NCI-H526 (cell line): ENCODE results near the gene VAV2.

Experiments used
- DNase-seq, 2 experiments: peaks; one replicate each; lab custom pipeline; 2025; lab: John Stamatoyannopoulos, UW

The VAV2 gene

DNA sequence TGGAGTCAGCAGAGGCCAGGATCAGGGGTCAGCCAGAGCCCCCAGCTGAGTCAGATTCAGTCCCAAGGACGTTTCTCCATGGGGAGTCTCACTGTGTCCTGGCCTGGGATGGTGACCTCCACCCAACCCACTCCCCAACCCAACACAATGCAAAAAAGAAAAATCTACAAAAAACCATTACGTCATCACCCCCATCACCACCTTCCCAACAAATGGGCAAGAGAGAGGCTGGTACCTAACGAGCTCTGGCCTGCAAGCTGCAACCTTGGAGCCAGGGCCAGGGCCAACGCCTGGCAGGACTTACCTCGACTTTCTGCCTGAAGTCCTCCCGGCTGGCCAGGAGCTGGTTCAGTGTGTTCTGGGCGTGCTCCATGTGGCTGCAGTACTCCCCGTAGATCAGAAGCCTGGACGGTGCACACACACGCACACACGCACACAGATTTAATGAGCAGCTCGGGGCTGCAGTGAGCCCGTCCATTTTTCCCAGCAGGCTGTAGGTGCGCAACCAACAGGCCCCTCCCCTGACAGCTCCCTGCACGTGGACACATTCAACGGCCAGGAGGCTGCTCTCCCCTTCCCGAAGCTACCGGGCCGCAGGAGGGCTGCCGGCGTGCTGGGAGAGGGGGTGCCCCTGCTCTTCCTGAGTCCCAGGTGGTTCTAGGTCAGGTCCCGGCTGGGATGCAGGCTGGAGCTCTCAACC is 194.6 kb downstream of the VAV2 start:
- DNase-seq, result no peak

DNA sequence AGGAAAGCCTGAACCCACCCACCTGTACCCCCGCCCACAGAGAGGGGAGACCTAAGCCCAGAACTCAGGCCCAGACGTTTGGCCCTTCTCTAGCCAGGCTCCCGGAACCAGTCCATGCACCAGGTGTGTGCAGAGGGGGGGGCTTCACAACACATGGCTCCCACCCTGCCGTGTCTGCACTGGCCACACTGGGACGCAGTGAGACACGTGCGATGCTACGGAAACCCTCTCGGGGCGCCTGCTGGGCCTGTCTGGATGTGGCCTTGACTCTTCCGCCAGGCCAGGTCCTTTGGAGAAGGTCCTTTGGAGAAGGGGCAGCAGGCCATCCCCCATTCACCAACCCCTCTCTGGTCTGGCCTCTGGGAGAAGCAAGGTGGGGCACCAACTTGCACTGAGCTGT is 195.6 kb downstream of the VAV2 start:
- DNase-seq, result no peak

DNA sequence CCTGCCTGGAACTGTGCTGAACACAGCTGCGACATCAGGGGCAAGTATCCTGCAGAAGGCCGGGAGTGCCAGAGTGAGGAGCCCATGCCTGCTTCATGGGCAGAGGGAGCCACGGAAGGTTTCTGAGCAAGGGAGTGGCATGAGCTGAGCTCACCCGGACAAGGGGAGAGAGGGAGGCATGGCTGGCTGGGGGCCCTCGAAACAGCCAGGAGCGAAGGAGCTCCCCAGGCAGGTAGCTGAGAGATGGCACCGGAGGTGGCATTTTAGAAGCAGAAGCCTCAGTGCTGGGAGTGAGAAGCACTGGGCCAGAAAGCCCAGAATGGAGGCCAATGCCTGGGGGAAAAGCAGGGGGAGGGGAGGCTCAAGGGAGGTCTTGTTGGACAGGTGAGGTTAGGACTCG is 197.1 kb downstream of the VAV2 start:
- DNase-seq, result no peak

GRCh38 chr9:133794016-133794760 is 197.9 kb downstream of the VAV2 start:
- DNase-seq, result no peak

DNA sequence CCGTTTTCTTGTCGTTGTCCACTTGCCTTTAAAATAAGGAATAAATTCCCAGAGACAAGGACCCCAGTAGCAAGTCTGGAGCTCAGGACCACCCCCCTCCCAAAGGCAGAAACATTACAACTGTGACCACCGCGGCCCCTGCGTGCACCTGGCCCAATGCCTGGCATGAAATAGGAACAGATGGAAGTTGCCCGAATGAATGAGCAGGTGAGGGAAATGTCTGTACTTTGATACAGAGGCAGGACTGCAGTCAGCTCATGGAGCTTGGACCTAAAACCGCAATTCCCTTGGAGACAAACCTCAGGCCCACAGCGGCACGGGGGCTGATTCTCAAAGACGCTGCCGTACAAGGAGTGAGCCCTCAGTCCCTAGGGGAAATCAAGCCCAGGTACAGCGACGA is 198.7 kb downstream of the VAV2 start:
- DNase-seq, result no peak

DNA sequence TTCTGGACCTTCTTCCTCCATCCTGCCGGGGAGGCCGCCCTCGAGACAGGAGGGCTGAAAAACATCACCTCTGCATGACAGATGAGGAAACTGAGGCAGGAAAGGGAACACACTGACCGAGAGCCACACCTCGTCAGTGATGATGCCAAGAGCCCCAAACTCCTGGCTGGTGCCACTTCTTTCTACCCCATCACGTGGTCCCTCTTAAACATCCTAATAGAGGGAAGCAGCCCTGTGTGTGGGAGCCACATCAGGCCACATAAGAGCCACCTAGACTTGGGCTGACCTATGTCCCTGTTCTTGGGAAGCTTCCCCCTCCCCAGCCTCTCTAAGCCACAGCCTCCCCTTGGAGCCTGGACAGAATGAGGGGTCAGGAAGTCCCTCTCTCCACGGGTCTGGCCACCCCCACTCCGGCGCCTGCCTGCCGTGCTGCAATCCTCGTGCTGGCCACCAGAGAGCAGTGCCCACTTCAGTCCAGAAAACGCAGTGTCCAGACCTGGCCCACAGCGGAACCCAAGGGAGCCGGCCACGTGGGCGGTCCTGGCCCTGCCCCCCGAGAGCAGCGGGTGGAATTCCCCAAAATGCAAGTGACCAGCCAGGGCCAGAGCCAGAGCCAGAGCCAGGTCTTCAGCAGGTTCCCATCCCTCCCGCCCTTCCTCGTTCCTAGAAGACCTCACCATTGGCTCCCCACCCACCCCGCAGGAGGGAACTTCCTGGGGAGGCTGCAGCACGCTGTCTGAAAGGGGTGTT is 199.2 kb downstream of the VAV2 start:
- peak in 1 of 2 experiments; percentile 55 for DNase-seq

GRCh38 chr9:133791735-133792649 is 200.1 kb downstream of the VAV2 start:
- no peak for DNase-seq

DNA sequence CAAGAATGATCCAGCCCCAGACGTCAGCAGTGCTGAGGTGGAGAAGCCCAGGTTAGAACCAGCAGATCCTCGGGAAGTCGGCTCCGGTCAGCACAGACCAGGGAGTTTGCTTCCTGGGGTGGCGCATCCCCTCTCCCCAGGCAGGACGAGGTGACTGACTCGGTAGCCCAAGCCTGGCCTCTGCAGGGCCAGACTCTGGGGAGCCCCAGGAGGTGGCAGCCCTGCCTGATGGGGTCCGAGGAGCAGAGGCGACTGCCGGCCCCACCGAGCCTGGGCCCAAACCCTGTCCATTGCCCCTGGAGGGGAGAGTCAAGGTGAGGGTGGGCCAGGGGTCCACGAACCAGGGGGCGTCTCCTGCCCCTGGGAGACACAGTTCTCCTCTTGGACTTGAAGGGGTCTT is 201.1 kb downstream of the VAV2 start:
- DNase-seq, result no peak

GRCh38 chr9:133789778-133790177 is 202.3 kb downstream of the VAV2 start:
- DNase-seq, result no peak

- DNase-seq, result no peak
Observed at GRCh38 chr9:133788819-133789717, 203.1 kb downstream of the VAV2 start.

DNA sequence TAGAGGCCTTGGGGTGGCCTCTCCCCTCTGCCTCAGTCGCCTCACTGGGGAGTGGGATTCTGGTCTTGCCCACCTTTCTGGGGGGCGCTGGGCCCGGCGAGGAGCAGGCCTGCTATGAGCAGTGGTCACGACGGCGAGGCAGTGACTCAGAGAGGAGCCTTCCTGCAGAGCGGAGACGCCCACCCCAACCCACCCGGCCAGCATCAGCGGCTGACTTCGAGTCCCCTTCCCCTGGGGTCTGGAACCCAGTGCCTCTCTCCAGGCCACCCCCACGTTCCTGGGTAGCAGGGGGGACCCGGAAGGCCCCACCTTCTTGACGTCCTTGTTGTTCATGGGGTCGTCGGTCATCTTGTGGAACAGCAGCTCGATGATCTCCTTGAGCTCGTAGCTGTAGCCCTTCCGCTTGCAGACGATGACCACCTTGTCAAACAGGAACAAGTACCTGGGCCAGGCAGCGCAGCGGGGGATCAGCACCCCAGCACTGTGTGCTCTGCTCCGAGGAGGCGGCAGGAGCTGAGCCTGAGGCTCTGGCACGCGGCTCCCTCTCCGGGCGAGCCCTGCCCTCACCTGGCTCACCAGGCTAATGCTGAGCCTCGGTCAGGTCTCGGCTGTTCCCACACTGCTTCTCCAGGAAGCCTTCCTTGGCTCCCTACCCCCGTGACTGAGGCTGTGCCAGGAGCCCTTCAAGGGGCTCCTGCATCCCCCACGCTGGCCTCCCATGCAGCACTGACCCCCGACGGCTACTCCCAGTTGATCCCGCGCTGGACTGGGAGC is 203.9 kb downstream of the VAV2 start:
- no peak for DNase-seq

DNA sequence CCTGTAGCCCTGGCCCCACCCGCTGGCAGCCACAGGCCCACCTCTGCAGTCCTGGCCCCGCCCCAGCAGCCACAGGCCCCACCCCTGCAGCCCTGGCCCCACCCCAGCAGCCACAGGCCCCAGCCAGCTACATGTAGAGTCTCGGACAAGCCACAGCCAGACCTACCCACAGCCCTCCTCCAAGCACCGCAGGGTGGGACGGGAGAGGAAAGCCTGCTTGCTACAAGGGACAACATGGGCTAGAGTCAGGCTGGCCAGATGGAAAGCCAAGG is 204.4 kb downstream of the VAV2 start:
- peak in 1 of 2 experiments; percentile 20 for DNase-seq

DNA sequence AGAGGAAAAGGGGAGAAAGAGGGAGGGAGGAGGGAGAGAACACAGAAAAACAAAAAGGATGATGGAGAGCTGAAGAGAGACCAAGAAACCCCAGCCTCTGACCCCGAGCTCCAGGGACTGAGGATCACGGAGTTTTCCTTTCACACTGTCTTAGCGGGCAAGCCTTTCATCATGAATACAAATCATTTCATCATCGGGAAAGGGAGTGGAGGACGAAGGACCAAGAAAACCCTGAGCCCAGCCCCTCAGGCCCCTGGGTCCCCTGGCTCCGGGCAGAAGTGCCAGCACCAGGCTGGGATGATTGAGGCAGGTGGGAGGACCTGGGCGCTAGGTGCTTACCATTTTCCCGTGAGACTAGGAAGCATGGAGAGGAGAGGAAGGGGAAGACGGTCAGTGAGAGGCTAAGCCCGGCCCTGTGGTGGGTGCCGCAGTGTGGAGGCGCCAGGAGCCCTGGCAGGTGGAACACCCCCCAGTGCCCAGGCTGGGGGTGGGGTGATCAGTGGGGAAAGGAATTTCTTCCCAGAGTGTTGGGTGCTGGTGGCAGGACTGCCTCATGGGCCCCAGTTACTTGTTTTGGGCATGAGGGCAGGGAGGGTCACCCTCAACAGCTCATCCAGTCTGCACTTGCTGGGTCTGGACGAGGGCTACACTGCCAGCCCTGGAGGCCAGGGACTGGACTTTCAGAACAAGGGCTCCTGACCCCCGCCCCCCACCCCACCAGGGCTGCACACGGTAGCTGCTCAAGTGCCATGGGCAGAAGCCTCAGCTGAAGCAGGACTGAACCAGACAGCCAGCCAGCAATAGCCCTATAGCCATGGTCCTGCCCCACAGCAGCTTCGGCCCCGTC is 205.0 kb downstream of the VAV2 start:
- no peak for DNase-seq

- DNase-seq, result no peak
Observed at GRCh38 chr9:133786371-133786753, 205.8 kb downstream of the VAV2 start.

- DNase-seq, result no peak
Observed at GRCh38 chr9:133785753-133786370, 206.3 kb downstream of the VAV2 start.

- DNase-seq, result no peak
Observed at GRCh38 chr9:133784731-133785561, 207.2 kb downstream of the VAV2 start.

DNA sequence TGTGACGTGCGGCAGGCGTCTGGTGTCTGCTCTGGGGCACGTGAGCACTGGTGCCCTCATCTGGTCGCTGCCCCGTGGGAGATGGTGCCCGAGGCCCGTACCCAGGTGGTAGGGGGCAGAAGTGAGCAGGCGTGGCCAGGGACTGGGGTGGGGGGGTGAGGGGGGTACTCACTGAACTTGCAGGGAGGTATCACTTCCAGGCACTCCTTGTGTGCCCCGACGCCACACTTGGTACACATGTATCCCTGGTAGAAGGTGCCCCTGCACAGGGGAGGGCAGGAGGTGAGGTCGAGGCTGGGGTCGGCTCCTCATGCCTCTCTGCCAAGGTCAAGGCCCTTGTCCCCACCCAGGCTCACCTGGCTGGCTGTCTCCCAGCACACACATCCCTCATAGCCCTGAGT is 208.8 kb downstream of the VAV2 start:
- no peak for DNase-seq
